Esophagus muscularis mucosa (tissue), 4 donors: ENCODE data around the gene CASP9.

Experiments used
- CTCF ChIP-seq, 3 experiments: fragments of 200-600 bp in 2 of 3; fragments of 450-650 bp in 1 of 3; sonication (generic) in 2 of 3; IDR thresholded peaks; one replicate each; pipeline ENCODE4 v1.5.1; 2017 to 2019; ENCODE audit warnings: antibody characterized with exemption in 3 of 3, mild to moderate bottlenecking in 2 of 3, moderate library complexity in 1 of 3
- EP300 ChIP-seq: sonication (generic); formaldehyde crosslinking; IDR thresholded peaks from one replicate; pipeline ENCODE4 v1.6.1; 2017; ENCODE audit warnings: antibody characterized with exemption
- POLR2A ChIP-seq: fragments of 450-650 bp; IDR thresholded peaks from one replicate; pipeline ENCODE4 v1.6.1; 2017; ENCODE audit warnings: antibody characterized with exemption, moderate library complexity, mild to moderate bottlenecking, low read depth
- POLR2AphosphoS5 ChIP-seq, 2 donors: sonication (generic); formaldehyde crosslinking; IDR thresholded peaks; one replicate each; pipeline ENCODE4 v1.6.1; 2017; ENCODE audit warnings: antibody characterized with exemption in 2 of 2

GRCh38 chr1:15443281-15443680 is 80.7 kb downstream of the CASP9 start:
- TF ChIP-seq CTCF (IDR thresholded peaks at IDR 0.05), result no peak
- TF ChIP-seq POLR2A, result no peak
- TF ChIP-seq EP300, result no peak
- TF ChIP-seq POLR2AphosphoS5 (IDR thresholded peaks at IDR 0.05), result no peak
